HepG2 (cell line): Measurements from ENCODE around the gene SLC35G2.

Experiments used
- EHMT2 ChIP-seq: fragments of 200-600 bp; sonication (generic); IDR thresholded peaks from 2 replicates; pipeline ENCODE4 v1.7.0; 2017; ENCODE audit warnings: antibody characterized with exemption, low read depth, low read length, borderline replicate concordance
- ESRRA ChIP-seq: sonication (generic); formaldehyde crosslinking; IDR thresholded peaks from 2 replicates; pipeline ENCODE4 v1.5.1; 2020; ENCODE audit warnings: mild to moderate bottlenecking, low read depth, missing genetic modification reagents
- EZH2 ChIP-seq: conservative IDR thresholded peaks from 2 replicates; pipeline ENCODE4 v1.6.1; 2012; ENCODE audit warnings: mild to moderate bottlenecking, low read depth, low read length, moderate library complexity
- FOXP4 ChIP-seq: sonication (generic); formaldehyde crosslinking; IDR thresholded peaks from 2 replicates; pipeline ENCODE4 v1.4.0; 2020; ENCODE audit warnings: missing genetic modification reagents
- JUND ChIP-seq: sonication (generic); formaldehyde crosslinking; IDR thresholded peaks from 2 replicates; pipeline ENCODE4 v1.8.0; 2022; ENCODE audit warnings: mild to moderate bottlenecking, missing genetic modification reagents
- RBM39 ChIP-seq: fragments of 200-400 bp; formaldehyde crosslinking; IDR thresholded peaks from one replicate; pipeline ENCODE4 v1.6.1; 2018; ENCODE audit warnings: antibody characterized with exemption, mild to moderate bottlenecking, low read depth, low read length; ENCODE audit not compliant: poor library complexity, severe bottlenecking
- ZSCAN30 ChIP-seq: sonication (generic); formaldehyde crosslinking; IDR thresholded peaks from 2 replicates; pipeline ENCODE4 v1.5.0; 2020; ENCODE audit warnings: mild to moderate bottlenecking, missing genetic modification reagents

- no peak for TF ChIP-seq RBM39
- no peak for TF ChIP-seq ZSCAN30 (CRISPR knock-in tag)
- TF ChIP-seq ESRRA (CRISPR knock-in tag) = no peak
- no peak for TF ChIP-seq EZH2
- no peak for TF ChIP-seq JUND (CRISPR knock-in tag)
- TF ChIP-seq EHMT2 = no peak
- TF ChIP-seq FOXP4 (CRISPR knock-in tag) = no peak
Measured at GRCh38 chr3:136789976-136790375, 28.9 kb upstream of the SLC35G2 start.
